ENCODE measurements around the gene APBB2. TPM values are rescaled to one million over a fixed set of nuclear protein-coding genes. Genes with fewer than 3 reads are reported as not detected.
"Not testable (repeated sequence)": the region's sequence is repeated elsewhere in the genome, so short reads cannot be mapped to it uniquely, and the experiment has no call there.

APBB2 gene
- total RNA-seq, 1 donor from 2014 or later = 1.7 TPM

- intact Hi-C loops (cut with micrococcal nuclease) = loop anchor here (1.0 kb wide), 1 partner anchor 8 kb away; no protein-coding TSS in a partner anchor
- Mint-ChIP-seq H3K4me1 (peaks cover 22% of the 10 kb centered on the region), H3K36me3 (ENCODE audit: low read depth) (no peaks in the 10 kb centered on the region)
Measured at GRCh38 chr4:40916880-40917279, 297.5 kb downstream of the APBB2 start.

GRCh38 chr4:40916218-40916555, 298.2 kb downstream of the APBB2 start:
- Mint-ChIP-seq H3K27me3 (no peaks in the 10 kb centered on the region), H3K4me3 (no peak overlapping the region), H3K9me3 (no peaks in the 10 kb centered on the region), H3K4me1 (peaks cover 26% of the 10 kb centered on the region), H3K36me3 (ENCODE audit: low read depth) (no peaks in the 10 kb centered on the region), H3K27ac (no peak overlapping the region)
- DNase-seq = no peak
- intact Hi-C loops (cut with micrococcal nuclease) = no loop called here

More at GRCh38 chr4:40916880-40917279, 297.5 kb downstream of the APBB2 start:
- Mint-ChIP-seq H3K4me3 (no peak overlapping the region), H3K27me3 (no peaks in the 10 kb centered on the region), H3K27ac (no peak overlapping the region), H3K9me3 (no peaks in the 10 kb centered on the region)
- DNase-seq = peak; percentile 78

- Mint-ChIP-seq H3K4me1 (peaks cover 26% of the 10 kb centered on the region), H3K27ac (peak overlapping the region; percentile 74), H3K27me3 (no peaks in the 10 kb centered on the region), H3K36me3 (ENCODE audit: low read depth) (no peaks in the 10 kb centered on the region), H3K4me3 (no peak overlapping the region), H3K9me3 (no peaks in the 10 kb centered on the region)
- no peak for DNase-seq
- intact Hi-C loops (cut with micrococcal nuclease) = no loop called here
Measured at GRCh38 chr4:40915318-40916217, 298.8 kb downstream of the APBB2 start.

- no peak for DNase-seq
- Mint-ChIP-seq H3K4me1 (peaks cover 45% of the 10 kb centered on the region), H3K27me3 (no peaks in the 10 kb centered on the region), H3K27ac (peak overlapping the region; percentile 41), H3K9me3 (no peaks in the 10 kb centered on the region), H3K4me3 (no peak overlapping the region), H3K36me3 (ENCODE audit: low read depth) (no peaks in the 10 kb centered on the region)
- intact Hi-C loops (cut with micrococcal nuclease) = no loop called here
Measured at GRCh38 chr4:40912460-40913184, 301.7 kb downstream of the APBB2 start.

GRCh38 chr4:40910706-40911105, 303.6 kb downstream of the APBB2 start:
- Mint-ChIP-seq H3K27ac (peak overlapping the region; percentile 91), H3K4me1 (peaks cover 37% of the 10 kb centered on the region)
- no peak for DNase-seq

GRCh38 chr4:40909363-40909876, 304.9 kb downstream of the APBB2 start:
- peak; percentile 68 for DNase-seq
- Mint-ChIP-seq H3K27ac (peak overlapping the region; percentile 91), H3K4me3 (peak overlapping the region; percentile 49), H3K4me1 (peaks cover 28% of the 10 kb centered on the region), H3K36me3 (ENCODE audit: low read depth) (no peaks in the 10 kb centered on the region), H3K9me3 (no peaks in the 10 kb centered on the region), H3K27me3 (no peaks in the 10 kb centered on the region)
- intact Hi-C loops (cut with micrococcal nuclease) = loop anchor here (1.0 to 2.0 kb wide), 5 partner anchors 8 to 593 kb away; no protein-coding TSS in a partner anchor

More at GRCh38 chr4:40910706-40911105, 303.6 kb downstream of the APBB2 start:
- H3K27me3 Mint-ChIP-seq = no peaks in the 10 kb centered on the region
- intact Hi-C loops (cut with micrococcal nuclease) = no loop called here
- H3K9me3 Mint-ChIP-seq = no peaks in the 10 kb centered on the region
- no peak overlapping the region for H3K4me3 Mint-ChIP-seq
- H3K36me3 Mint-ChIP-seq (ENCODE audit: low read depth) = no peaks in the 10 kb centered on the region

GRCh38 chr4:40908702-40909362, 305.5 kb downstream of the APBB2 start:
- Mint-ChIP-seq H3K4me3 (peak overlapping the region; percentile 49), H3K27ac (peak overlapping the region; percentile 91), H3K4me1 (peaks cover 26% of the 10 kb centered on the region), H3K36me3 (ENCODE audit: low read depth) (no peaks in the 10 kb centered on the region), H3K27me3 (no peaks in the 10 kb centered on the region), H3K9me3 (no peaks in the 10 kb centered on the region)
- DNase-seq = peak; percentile 90
- intact Hi-C loops (cut with micrococcal nuclease) = loop anchor here (1.0 to 2.0 kb wide), 7 partner anchors 8 to 593 kb away; partner anchors contain the start of gene APBB2

- Mint-ChIP-seq H3K36me3 (ENCODE audit: low read depth) (no peaks in the 10 kb centered on the region), H3K4me3 (no peak overlapping the region), H3K27ac (peak overlapping the region; percentile 91), H3K4me1 (peaks cover 26% of the 10 kb centered on the region), H3K9me3 (no peaks in the 10 kb centered on the region), H3K27me3 (no peaks in the 10 kb centered on the region)
- intact Hi-C loops (cut with micrococcal nuclease) = loop anchor here (1.0 to 2.0 kb wide), 3 partner anchors 11 to 306 kb away; partner anchors contain the start of gene APBB2
- no peak for DNase-seq
Measured at GRCh38 chr4:40908297-40908696, 306.0 kb downstream of the APBB2 start.

GRCh38 chr4:40905414-40905813, 308.9 kb downstream of the APBB2 start:
- H3K9me3 Mint-ChIP-seq = no peaks in the 10 kb centered on the region
- no peaks in the 10 kb centered on the region for H3K36me3 Mint-ChIP-seq (ENCODE audit: low read depth)
- intact Hi-C loops (cut with micrococcal nuclease) = no loop called here
- DNase-seq = no peak
- H3K27me3 Mint-ChIP-seq = no peaks in the 10 kb centered on the region
- H3K4me3 Mint-ChIP-seq = no peak overlapping the region
- H3K4me1 Mint-ChIP-seq = peaks cover 19% of the 10 kb centered on the region
- H3K27ac Mint-ChIP-seq = no peak overlapping the region

GRCh38 chr4:40900531-40900930, 313.8 kb downstream of the APBB2 start:
- H3K27ac Mint-ChIP-seq; intact Hi-C loops (cut with micrococcal nuclease); H3K27me3 Mint-ChIP-seq; H3K9me3 Mint-ChIP-seq; DNase-seq; H3K4me1 Mint-ChIP-seq; H3K36me3 Mint-ChIP-seq (ENCODE audit: low read depth); H3K4me3 Mint-ChIP-seq: not testable (repeated sequence)

- Mint-ChIP-seq H3K9me3 (no peaks in the 10 kb centered on the region), H3K27ac (peak overlapping the region; percentile 68), H3K4me1 (peaks cover 4% of the 10 kb centered on the region), H3K36me3 (ENCODE audit: low read depth) (no peaks in the 10 kb centered on the region), H3K4me3 (peak overlapping the region; percentile 76), H3K27me3 (peaks cover 5% of the 10 kb centered on the region)
- peak; percentile 87 for DNase-seq
- intact Hi-C loops (cut with micrococcal nuclease) = loop anchor here (1.0 to 2.0 kb wide), 3 partner anchors 11 to 161 kb away; no protein-coding TSS in a partner anchor
Measured at GRCh38 chr4:40897557-40898203, 316.7 kb downstream of the APBB2 start.

- intact Hi-C loops (cut with micrococcal nuclease) = no loop called here
Measured at GRCh38 chr4:40890764-40891163, 323.6 kb downstream of the APBB2 start.

GRCh38 chr4:40890199-40890598, 324.1 kb downstream of the APBB2 start:
- DNase-seq = no peak
- H3K27me3 Mint-ChIP-seq = peaks cover 11% of the 10 kb centered on the region
- H3K27ac Mint-ChIP-seq = no peak overlapping the region
- no peaks in the 10 kb centered on the region for H3K36me3 Mint-ChIP-seq (ENCODE audit: low read depth)
- intact Hi-C loops (cut with micrococcal nuclease) = no loop called here
- H3K4me1 Mint-ChIP-seq = peaks cover 12% of the 10 kb centered on the region
- no peak overlapping the region for H3K4me3 Mint-ChIP-seq
- H3K9me3 Mint-ChIP-seq = no peaks in the 10 kb centered on the region

More at GRCh38 chr4:40890764-40891163, 323.6 kb downstream of the APBB2 start:
- Mint-ChIP-seq H3K36me3 (ENCODE audit: low read depth) (no peaks in the 10 kb centered on the region), H3K4me1 (peaks cover 12% of the 10 kb centered on the region), H3K27ac (no peak overlapping the region), H3K4me3 (no peak overlapping the region), H3K9me3 (no peaks in the 10 kb centered on the region), H3K27me3 (peaks cover 11% of the 10 kb centered on the region)
- no peak for DNase-seq
